ENCODE results near the gene UBXN7. TPM values are rescaled to one million over a fixed set of nuclear protein-coding genes. Genes with fewer than 3 reads are reported as not detected.
"Not testable (repeated sequence)": the region's sequence is repeated elsewhere in the genome, so short reads cannot be mapped to it uniquely, and the experiment has no call there.

The UBXN7 gene
- total and polyA plus RNA-seq, 2 donors (not counting 1 experiment from before 2014, with no cell fraction given), result 28.1 to 34.8 TPM

DNA sequence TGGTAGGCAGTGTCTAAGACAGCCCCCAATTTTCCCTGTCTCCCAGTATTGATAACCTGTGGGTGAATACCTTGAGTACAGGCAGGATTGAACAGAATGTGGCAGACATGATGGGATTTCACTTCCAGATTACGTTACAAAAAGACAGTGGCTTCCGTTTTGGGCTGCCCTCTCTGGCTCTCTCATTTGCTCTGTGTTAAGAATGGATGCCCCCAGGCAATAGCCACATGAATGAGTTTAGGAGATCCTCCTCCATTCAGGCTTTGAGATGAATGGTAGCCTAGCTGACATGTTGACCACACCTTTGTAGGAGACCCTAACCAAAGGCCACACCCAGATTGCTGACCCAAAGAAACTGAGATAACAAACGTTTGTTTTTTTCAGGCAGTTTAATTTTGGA, 34.3 kb downstream of the UBXN7 start:
- Histone ChIP-seq H3K4me2 (ENCODE audit: extremely low read depth, insufficient read depth, low read length) (no peak overlapping the region), H3K36me3 (ENCODE audit: control insufficient read depth, insufficient read depth, low read length) (peaks cover 3% of the 10 kb centered on the region), H2AFZ (ENCODE audit: low read length) (no peak overlapping the region), H3K9ac (ENCODE audit: insufficient read depth, low read length) (no peak overlapping the region), H3K4me3 (replicated peaks in 1 of 4; ENCODE audit: control extremely low read depth in 1 of 4, insufficient read depth in 1 of 4, low read depth in 3 of 4, low read length in 4 of 4) (no peak overlapping the region), H4K20me1 (ENCODE audit: control insufficient read depth, extremely low read depth, insufficient read depth, low read length) (no peaks in the 10 kb centered on the region), H3K27ac (ENCODE audit: insufficient read depth, low read length) (no peak overlapping the region), H3K4me1 (ENCODE audit: control insufficient read depth, extremely low read depth, insufficient read depth, low read length) (peaks cover 3% of the 10 kb centered on the region), H3K9me3 (ENCODE audit: control insufficient read depth, insufficient read depth, low read depth, low read length) (no peaks in the 10 kb centered on the region), H3K27me3 (ENCODE audit: control insufficient read depth, insufficient read depth, low read length) (no peaks in the 10 kb centered on the region), H3K79me2 (ENCODE audit: control insufficient read depth, insufficient read depth, low read length) (no peaks in the 10 kb centered on the region)
- no peak for DNase-seq (ENCODE audit: low read depth in 2 of 2)
- TF ChIP-seq, protein P1, sequence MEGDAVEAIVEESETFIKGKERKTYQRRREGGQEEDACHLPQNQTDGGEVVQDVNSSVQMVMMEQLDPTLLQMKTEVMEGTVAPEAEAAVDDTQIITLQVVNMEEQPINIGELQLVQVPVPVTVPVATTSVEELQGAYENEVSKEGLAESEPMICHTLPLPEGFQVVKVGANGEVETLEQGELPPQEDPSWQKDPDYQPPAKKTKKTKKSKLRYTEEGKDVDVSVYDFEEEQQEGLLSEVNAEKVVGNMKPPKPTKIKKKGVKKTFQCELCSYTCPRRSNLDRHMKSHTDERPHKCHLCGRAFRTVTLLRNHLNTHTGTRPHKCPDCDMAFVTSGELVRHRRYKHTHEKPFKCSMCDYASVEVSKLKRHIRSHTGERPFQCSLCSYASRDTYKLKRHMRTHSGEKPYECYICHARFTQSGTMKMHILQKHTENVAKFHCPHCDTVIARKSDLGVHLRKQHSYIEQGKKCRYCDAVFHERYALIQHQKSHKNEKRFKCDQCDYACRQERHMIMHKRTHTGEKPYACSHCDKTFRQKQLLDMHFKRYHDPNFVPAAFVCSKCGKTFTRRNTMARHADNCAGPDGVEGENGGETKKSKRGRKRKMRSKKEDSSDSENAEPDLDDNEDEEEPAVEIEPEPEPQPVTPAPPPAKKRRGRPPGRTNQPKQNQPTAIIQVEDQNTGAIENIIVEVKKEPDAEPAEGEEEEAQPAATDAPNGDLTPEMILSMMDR (conservative IDR thresholded peaks at IDR 0.05 in 1 of 2, IDR thresholded peaks at IDR 0.05 in 1 of 2; ENCODE audit: low read depth in 1 of 2, low read length in 2 of 2), result no peak
- no peak for TF ChIP-seq EZH2 (IDR thresholded peaks at IDR 0.05; ENCODE audit: low read length, missing control alignments)

DNA sequence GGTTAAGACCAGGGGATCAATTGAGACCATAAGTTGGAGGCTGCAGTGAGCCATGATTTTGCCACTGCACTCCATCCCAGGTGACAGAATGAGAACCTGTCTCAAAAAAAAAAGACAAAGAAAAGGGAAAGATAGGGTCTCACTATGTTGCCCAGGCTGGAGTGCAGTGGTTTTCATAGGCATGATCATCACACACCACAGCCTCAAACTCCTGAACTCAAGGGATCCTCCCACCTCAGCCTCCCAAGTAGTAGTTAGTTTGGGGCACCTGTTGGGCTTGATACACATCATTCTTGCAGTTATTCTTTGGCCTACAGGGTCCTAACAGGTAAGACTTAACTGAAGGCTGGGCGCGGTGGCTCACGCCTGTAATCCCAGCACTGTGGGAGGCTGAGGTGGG, 42.1 kb downstream of the UBXN7 start:
- no peaks in the 10 kb centered on the region for H4K20me1 ChIP-seq (ENCODE audit: control insufficient read depth, extremely low read depth, insufficient read depth, low read length)
- no peak for DNase-seq (ENCODE audit: low read depth in 2 of 2)
- H3K36me3 ChIP-seq (ENCODE audit: control insufficient read depth, insufficient read depth, low read length), result peaks cover 9% of the 10 kb centered on the region
- no peak overlapping the region for H3K4me3 ChIP-seq (replicated peaks in 1 of 4; ENCODE audit: control extremely low read depth in 1 of 4, insufficient read depth in 1 of 4, low read depth in 3 of 4, low read length in 4 of 4)
- no peak overlapping the region for H2AFZ ChIP-seq (ENCODE audit: low read length)
- H3K9ac ChIP-seq (ENCODE audit: insufficient read depth, low read length), result no peak overlapping the region
- H3K4me1 ChIP-seq (ENCODE audit: control insufficient read depth, extremely low read depth, insufficient read depth, low read length), result no peaks in the 10 kb centered on the region
- no peak overlapping the region for H3K27ac ChIP-seq (ENCODE audit: insufficient read depth, low read length)
- no peaks in the 10 kb centered on the region for H3K9me3 ChIP-seq (ENCODE audit: control insufficient read depth, insufficient read depth, low read depth, low read length)
- H3K27me3 ChIP-seq (ENCODE audit: control insufficient read depth, insufficient read depth, low read length), result no peaks in the 10 kb centered on the region
- TF ChIP-seq, protein P1 (conservative IDR thresholded peaks at IDR 0.05 in 1 of 2, IDR thresholded peaks at IDR 0.05 in 1 of 2; ENCODE audit: low read depth in 1 of 2, low read length in 2 of 2), result no peak
- TF ChIP-seq EZH2 (IDR thresholded peaks at IDR 0.05; ENCODE audit: low read length, missing control alignments), result no peak
- no peak overlapping the region for H3K4me2 ChIP-seq (ENCODE audit: extremely low read depth, insufficient read depth, low read length)
- no peaks in the 10 kb centered on the region for H3K79me2 ChIP-seq (ENCODE audit: control insufficient read depth, insufficient read depth, low read length)

DNA sequence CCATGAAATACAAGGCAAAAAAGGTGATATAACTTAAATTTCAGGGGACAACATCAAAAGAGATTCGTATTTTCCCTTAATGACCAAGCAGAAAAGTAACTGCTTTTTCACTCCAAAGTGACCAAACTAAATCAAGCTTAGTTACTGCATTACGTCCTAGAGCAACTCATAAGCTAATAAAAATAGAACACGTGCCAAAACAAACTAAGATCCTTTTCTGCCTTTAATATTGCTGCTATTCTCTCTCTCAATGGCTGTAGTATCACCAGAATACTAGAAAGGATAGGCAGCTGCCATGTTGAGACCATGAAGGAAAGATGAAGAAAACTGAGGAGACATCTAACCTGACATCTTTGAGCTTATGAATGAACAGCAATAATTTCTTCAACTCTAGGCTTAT, 43.3 kb downstream of the UBXN7 start:
- no peaks in the 10 kb centered on the region for H3K27me3 ChIP-seq (ENCODE audit: control insufficient read depth, insufficient read depth, low read length)
- H3K4me1 ChIP-seq (ENCODE audit: control insufficient read depth, extremely low read depth, insufficient read depth, low read length), result no peaks in the 10 kb centered on the region
- H3K27ac ChIP-seq (ENCODE audit: insufficient read depth, low read length), result no peak overlapping the region
- no peak overlapping the region for H2AFZ ChIP-seq (ENCODE audit: low read length)
- H3K36me3 ChIP-seq (ENCODE audit: control insufficient read depth, insufficient read depth, low read length), result peaks cover 9% of the 10 kb centered on the region
- no peak overlapping the region for H3K9ac ChIP-seq (ENCODE audit: insufficient read depth, low read length)
- TF ChIP-seq, protein P1 (conservative IDR thresholded peaks at IDR 0.05 in 1 of 2, IDR thresholded peaks at IDR 0.05 in 1 of 2; ENCODE audit: low read depth in 1 of 2, low read length in 2 of 2), result no peak
- TF ChIP-seq EZH2 (IDR thresholded peaks at IDR 0.05; ENCODE audit: low read length, missing control alignments), result no peak
- no peaks in the 10 kb centered on the region for H3K79me2 ChIP-seq (ENCODE audit: control insufficient read depth, insufficient read depth, low read length)
- no peak overlapping the region for H3K4me3 ChIP-seq (replicated peaks in 1 of 4; ENCODE audit: control extremely low read depth in 1 of 4, insufficient read depth in 1 of 4, low read depth in 3 of 4, low read length in 4 of 4)
- peak; percentile 23 to 32 for DNase-seq (ENCODE audit: low read depth in 2 of 2)
- H3K4me2 ChIP-seq (ENCODE audit: extremely low read depth, insufficient read depth, low read length), result no peak overlapping the region
- no peaks in the 10 kb centered on the region for H3K9me3 ChIP-seq (ENCODE audit: control insufficient read depth, insufficient read depth, low read depth, low read length)
- H4K20me1 ChIP-seq (ENCODE audit: control insufficient read depth, extremely low read depth, insufficient read depth, low read length), result no peaks in the 10 kb centered on the region

DNA sequence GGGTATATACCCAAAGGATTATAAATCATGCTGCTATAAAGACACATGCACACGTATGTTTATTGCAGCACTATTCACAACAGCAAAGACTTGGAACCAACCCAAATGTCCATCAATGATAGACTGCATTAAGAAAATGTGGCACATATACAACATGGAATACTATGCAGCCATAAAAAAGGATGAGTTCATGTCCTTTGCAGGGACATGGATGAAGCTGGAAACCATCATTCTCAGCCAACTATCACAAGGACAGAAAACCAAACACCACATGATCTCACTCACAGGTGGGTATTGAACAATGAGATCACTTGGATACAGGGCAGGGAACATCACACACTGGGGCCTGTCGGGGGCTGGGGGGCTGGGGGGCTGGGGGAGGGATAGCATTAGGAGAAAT, 44.3 kb downstream of the UBXN7 start:
- not testable (repeated sequence) for H4K20me1 ChIP-seq (ENCODE audit: control insufficient read depth, extremely low read depth, insufficient read depth, low read length); H3K4me2 ChIP-seq (ENCODE audit: extremely low read depth, insufficient read depth, low read length); H3K27ac ChIP-seq (ENCODE audit: insufficient read depth, low read length); H3K4me1 ChIP-seq (ENCODE audit: control insufficient read depth, extremely low read depth, insufficient read depth, low read length); H3K9me3 ChIP-seq (ENCODE audit: control insufficient read depth, insufficient read depth, low read depth, low read length); DNase-seq (ENCODE audit: low read depth in 2 of 2); H3K79me2 ChIP-seq (ENCODE audit: control insufficient read depth, insufficient read depth, low read length); H3K4me3 ChIP-seq (replicated peaks in 1 of 4; ENCODE audit: control extremely low read depth in 1 of 4, insufficient read depth in 1 of 4, low read depth in 3 of 4, low read length in 4 of 4); H3K9ac ChIP-seq (ENCODE audit: insufficient read depth, low read length); H3K36me3 ChIP-seq (ENCODE audit: control insufficient read depth, insufficient read depth, low read length); H3K27me3 ChIP-seq (ENCODE audit: control insufficient read depth, insufficient read depth, low read length); H2AFZ ChIP-seq (ENCODE audit: low read length)

DNA sequence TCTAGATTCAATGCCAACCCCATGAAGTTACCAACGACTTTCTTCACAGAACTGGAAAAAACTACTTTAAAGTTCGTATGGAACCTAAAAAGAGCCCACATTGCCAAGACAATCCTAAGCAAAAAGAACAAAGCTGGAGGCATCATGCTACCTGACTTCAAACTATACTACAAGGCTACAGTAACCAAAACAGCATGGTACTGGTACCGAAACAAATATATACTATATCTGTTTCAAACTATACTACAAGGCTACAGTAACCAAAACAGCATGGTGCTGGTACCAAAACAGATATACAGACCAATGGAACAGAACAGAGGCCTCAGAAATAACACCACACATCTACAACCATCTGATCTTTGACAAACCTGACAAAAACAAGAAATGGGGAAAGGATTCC, 45.4 kb downstream of the UBXN7 start:
- not testable (repeated sequence) for H3K27me3 ChIP-seq (ENCODE audit: control insufficient read depth, insufficient read depth, low read length); DNase-seq (ENCODE audit: low read depth in 2 of 2); H3K79me2 ChIP-seq (ENCODE audit: control insufficient read depth, insufficient read depth, low read length); H2AFZ ChIP-seq (ENCODE audit: low read length); H3K4me1 ChIP-seq (ENCODE audit: control insufficient read depth, extremely low read depth, insufficient read depth, low read length); H3K36me3 ChIP-seq (ENCODE audit: control insufficient read depth, insufficient read depth, low read length); H3K4me3 ChIP-seq (replicated peaks in 1 of 4; ENCODE audit: control extremely low read depth in 1 of 4, insufficient read depth in 1 of 4, low read depth in 3 of 4, low read length in 4 of 4); H3K9ac ChIP-seq (ENCODE audit: insufficient read depth, low read length); H4K20me1 ChIP-seq (ENCODE audit: control insufficient read depth, extremely low read depth, insufficient read depth, low read length); H3K4me2 ChIP-seq (ENCODE audit: extremely low read depth, insufficient read depth, low read length); H3K27ac ChIP-seq (ENCODE audit: insufficient read depth, low read length); H3K9me3 ChIP-seq (ENCODE audit: control insufficient read depth, insufficient read depth, low read depth, low read length)
